T follicular helper cell (primary cell): ENCODE results near the gene NBEA.
"Not testable (repeated sequence)": the region's sequence is repeated elsewhere in the genome, so short reads cannot be mapped to it uniquely, and the experiment has no call there.

ENCODE experiments used
- DNase-seq: peaks from one replicate; pipeline ENCODE4 v3.0.0-alpha.2; 2020; ENCODE audit warnings: low read depth

NBEA gene

GRCh38 chr13:35388441-35389355 is 446.6 kb downstream of the NBEA start:
- DNase-seq: no peak

GRCh38 chr13:35389535-35389934 is 447.5 kb downstream of the NBEA start:
- DNase-seq: no peak

- no peak for DNase-seq
Observed at GRCh38 chr13:35392768-35393167, 450.7 kb downstream of the NBEA start.

GRCh38 chr13:35393886-35394285 is 451.8 kb downstream of the NBEA start:
- DNase-seq: no peak

- DNase-seq: not testable (repeated sequence)
Observed at GRCh38 chr13:35408285-35408684, 466.2 kb downstream of the NBEA start.

- DNase-seq: no peak
Observed at GRCh38 chr13:35411059-35411744, 469.1 kb downstream of the NBEA start.

- no peak for DNase-seq
Observed at GRCh38 chr13:35448465-35448864, 506.4 kb downstream of the NBEA start.

- no peak for DNase-seq
Observed at GRCh38 chr13:35449821-35450220, 507.8 kb downstream of the NBEA start.

GRCh38 chr13:35455022-35455421 is 513.0 kb downstream of the NBEA start:
- DNase-seq: no peak

GRCh38 chr13:35457258-35457657 is 515.2 kb downstream of the NBEA start:
- DNase-seq: no peak

- no peak for DNase-seq
Observed at GRCh38 chr13:35460061-35460460, 518.0 kb downstream of the NBEA start.

- DNase-seq: no peak
Observed at GRCh38 chr13:35465371-35465770, 523.3 kb downstream of the NBEA start.

- DNase-seq: no peak
Observed at GRCh38 chr13:35468195-35468594, 526.1 kb downstream of the NBEA start.

- DNase-seq: no peak
Observed at GRCh38 chr13:35469806-35470525, 527.9 kb downstream of the NBEA start.

- no peak for DNase-seq
Observed at GRCh38 chr13:35470671-35471661, 528.9 kb downstream of the NBEA start.

GRCh38 chr13:35471706-35472322 is 529.7 kb downstream of the NBEA start:
- no peak for DNase-seq

GRCh38 chr13:35472323-35472881 is 530.3 kb downstream of the NBEA start:
- no peak for DNase-seq

GRCh38 chr13:35473206-35473775 is 531.2 kb downstream of the NBEA start:
- DNase-seq: no peak

- DNase-seq: no peak
Observed at GRCh38 chr13:35473802-35474201, 531.7 kb downstream of the NBEA start.
